AG09319 (cell line): Measurements from ENCODE around the gene GAL3ST2.

ENCODE experiments used
- DNase-seq: peaks from one replicate; pipeline ENCODE4 v3.0.0-alpha.2; 2010; ENCODE audit warnings: low read depth; ENCODE audit errors: extremely low read depth
- TF ChIP-seq, protein P1 (sequence below): IDR thresholded peaks from 2 replicates; pipeline ENCODE4 v1.5.1; 2011; ENCODE audit warnings: low read depth, mild to moderate bottlenecking, inconsistent platforms, low read length, moderate library complexity

Gene GAL3ST2

DNA sequence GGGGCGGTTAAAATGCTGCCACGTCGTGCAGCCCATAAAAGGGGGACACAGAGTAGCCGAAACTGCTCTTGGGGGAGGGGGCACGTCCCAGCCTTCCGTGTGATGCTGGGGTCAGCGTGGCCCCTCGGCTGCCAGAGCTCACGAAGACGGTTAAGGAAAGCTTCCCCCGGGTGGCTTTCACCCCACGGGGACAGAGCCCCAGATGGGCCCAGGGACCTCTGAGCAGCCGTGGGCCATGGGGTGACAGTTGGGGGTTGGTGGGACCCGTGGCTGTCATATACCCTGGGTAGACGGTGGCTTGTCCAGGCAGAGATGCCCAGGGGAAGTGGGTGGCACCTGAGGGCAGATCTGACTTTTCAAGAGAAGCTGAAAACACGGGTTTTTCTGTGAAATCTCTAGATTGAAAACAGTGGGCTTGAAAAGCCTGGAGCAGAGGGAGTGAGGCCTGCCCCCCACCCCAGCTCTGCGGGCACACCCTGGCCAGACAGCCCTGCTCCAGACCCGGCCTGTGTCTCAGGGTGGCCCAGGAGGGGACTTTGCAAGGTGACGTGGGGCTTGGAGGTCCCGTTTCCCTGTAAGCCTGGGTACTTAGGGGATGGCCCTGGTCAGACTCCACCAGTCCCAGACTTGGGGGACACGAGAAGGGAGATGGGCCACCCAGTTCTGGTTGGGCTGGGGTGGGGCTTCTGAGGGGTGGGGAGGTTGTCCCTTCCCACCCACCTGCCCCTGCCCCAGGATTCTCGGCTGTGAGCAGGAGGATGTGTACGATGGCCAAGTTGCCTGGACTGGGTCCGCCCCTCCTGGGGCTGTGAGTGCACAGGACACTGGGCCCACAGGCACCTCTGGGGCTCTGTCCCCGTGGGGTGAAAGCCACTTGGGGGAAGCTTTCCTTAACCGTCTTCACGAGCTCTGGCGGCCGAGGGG, 33.0 kb downstream of the GAL3ST2 start:
- no peak for DNase-seq
- TF ChIP-seq, protein P1, sequence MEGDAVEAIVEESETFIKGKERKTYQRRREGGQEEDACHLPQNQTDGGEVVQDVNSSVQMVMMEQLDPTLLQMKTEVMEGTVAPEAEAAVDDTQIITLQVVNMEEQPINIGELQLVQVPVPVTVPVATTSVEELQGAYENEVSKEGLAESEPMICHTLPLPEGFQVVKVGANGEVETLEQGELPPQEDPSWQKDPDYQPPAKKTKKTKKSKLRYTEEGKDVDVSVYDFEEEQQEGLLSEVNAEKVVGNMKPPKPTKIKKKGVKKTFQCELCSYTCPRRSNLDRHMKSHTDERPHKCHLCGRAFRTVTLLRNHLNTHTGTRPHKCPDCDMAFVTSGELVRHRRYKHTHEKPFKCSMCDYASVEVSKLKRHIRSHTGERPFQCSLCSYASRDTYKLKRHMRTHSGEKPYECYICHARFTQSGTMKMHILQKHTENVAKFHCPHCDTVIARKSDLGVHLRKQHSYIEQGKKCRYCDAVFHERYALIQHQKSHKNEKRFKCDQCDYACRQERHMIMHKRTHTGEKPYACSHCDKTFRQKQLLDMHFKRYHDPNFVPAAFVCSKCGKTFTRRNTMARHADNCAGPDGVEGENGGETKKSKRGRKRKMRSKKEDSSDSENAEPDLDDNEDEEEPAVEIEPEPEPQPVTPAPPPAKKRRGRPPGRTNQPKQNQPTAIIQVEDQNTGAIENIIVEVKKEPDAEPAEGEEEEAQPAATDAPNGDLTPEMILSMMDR = no peak

DNA sequence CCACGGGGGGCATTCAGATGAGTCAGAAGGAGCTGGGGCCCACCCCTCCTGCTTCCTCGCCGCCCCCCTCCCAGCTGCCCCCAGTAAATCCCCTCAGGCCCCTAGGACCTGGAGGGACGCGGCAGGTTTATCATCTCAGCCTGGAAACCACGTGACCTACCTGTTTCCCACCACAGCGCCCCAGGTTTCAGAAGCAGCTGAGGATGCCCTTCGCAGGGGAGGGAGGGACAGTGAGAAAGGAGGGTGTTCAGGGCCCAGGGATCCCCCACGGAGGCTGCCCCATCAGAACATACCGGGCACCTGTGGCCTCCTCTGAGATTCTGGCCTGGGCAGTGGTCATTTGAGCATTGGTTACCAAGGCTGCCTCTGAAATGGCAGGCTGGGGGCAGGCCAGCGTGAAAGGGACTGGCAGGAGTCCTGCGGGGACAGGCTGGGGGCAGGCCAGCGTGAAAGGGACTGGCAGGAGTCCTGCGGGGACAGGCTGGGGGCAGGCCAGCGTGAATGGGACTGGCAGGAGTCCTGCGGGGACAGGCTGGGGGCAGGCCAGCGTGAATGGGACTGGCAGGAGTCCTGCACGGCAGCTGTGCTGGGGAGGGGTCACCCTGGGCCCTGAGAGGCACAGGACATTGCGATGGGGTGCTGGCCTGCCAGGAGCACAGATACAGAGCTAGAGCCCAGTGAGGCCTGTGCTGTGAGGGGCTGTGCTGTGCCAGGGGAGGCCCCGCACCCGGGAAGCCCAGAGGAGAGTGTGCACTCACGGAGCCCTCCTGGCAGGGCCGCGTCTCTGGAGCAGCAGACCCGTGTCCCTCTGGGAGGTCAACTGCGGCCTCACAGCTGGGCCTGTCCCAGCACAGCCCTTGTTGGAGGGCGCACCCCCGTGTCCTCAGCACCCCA, 33.9 kb downstream of the GAL3ST2 start:
- TF ChIP-seq, protein P1 = no peak
- DNase-seq = no peak

DNA sequence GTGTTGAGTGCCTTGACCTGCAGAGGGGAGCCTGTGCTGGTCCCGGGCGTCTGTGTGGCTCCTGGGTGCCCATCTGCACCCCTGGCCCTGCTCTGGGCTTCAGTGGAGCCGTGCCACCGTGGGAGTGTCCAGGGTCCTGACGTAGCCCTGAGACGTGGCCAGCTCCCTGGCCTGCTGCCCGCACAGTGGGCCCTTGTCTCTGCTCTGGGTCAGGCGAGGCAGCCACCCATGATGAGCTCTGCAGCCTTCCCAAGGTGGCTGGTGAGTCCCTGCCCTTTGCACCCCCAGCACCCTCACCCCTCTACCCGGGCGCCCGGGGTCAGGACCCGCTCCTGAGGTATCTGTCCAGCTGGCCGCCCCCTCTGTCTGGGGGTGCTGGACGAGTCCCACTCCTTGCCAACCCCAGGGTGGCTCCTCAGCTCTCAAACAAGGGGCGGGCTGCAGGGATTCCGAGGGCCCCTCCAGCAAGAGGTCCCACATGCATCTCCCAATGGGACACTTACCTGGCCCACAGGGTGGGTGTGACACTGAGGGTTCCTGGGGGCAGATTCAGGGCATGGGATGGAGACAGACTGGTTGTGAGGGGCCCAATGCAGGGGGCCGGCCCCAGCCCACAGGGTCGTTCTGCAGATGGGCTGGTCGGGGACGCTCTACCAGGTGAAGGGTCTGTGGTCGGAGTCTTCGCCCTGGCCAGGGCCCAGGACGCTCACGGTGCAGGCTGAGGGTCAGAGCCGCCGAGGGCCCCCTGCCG, 34.8 kb downstream of the GAL3ST2 start:
- TF ChIP-seq, protein P1 = no peak
- DNase-seq = no peak

DNA sequence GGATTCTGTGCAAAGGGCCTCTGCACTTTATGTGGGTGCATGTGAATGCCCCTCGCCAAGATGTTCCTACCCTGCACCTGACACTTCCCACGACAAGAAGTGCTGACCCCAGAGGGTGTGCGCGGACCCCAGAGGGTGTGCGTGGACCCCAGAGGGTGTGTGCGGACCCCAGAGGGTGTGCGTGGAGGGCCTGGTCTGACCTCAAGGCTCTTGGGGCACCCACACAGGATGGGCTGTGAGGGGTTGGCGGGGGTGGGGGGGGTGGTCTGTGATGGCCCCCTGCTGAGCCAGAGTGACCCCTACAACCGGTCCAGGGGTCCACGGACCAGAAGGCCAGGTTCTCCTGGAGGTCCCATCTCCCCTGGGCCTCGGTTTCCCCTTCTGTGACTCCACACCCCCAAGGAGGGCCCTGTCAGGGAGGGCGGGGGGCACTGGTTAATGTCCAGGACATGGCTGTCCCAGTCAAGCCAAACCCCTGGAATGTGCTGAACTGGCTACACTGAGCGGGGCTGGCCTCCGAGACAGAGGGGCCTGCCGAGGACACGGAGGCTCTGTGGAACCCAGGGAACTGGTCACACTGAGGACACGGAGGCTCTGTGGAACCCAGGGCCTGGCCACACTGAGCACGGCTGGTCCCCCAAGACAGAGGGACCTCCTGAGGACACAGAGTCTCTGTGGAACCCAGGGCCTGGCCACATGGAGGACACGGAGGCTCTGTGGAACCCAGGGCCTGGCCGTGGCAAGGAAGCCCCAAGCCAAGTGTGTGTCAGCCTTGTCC, 35.5 kb downstream of the GAL3ST2 start:
- TF ChIP-seq, protein P1 = no peak
- no peak for DNase-seq

DNA sequence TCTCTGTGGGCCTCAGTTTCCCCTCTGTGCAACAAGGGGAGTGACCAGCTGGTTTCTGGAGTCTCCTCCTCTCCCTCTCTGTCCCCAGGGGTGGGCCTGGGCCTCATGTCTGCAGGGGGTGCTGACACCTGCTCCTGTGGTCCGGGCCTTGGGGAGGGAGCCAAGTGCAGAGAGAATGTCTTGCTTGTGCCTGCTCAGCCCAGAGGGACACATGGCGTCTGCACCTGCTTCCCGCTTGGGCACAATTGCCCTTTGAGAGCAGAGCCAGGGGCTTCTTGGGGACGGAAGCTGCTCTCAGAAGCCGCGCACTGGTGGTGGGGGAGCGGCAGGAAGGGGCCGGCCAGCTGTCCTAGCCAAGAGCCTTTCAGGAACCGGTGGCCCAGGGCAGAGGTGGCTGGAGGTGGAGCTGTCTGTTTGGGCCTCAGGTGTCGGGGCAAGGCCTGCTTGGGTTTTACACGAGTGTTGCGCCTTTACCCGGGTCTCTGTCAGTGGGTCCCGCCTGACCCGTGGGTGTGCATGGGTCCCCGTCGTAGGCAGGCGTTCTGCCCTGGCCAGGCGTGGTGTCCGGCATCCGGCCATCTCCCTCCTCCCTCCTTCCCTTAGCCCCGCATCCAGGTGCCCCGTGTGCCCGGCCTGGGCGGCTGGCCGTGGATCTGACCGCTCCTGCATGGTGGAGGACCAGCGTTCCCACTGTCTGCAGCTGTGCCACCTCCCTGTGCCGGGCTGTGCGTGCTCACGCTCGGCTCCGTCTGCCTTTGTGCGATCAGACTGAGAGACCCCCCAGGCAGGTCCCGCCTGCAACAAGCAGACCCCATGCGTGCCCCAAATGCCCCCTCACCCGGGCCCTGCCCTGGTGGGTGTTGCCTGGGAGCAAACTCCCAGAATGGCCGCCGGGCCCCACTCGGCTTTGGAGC, 36.4 kb downstream of the GAL3ST2 start:
- DNase-seq = no peak
- TF ChIP-seq, protein P1 = no peak
